AG20443 (cell line): Measurements from ENCODE around the gene ARMC2.
"Not testable (repeated sequence)": the region's sequence is repeated elsewhere in the genome, so short reads cannot be mapped to it uniquely, and the experiment has no call there.

Experiments used
- DNase-seq: peaks from one replicate; pipeline ENCODE4 v3.0.0; 2012; ENCODE audit warnings: low spot score, mixed read lengths

The ARMC2 gene, protein sequence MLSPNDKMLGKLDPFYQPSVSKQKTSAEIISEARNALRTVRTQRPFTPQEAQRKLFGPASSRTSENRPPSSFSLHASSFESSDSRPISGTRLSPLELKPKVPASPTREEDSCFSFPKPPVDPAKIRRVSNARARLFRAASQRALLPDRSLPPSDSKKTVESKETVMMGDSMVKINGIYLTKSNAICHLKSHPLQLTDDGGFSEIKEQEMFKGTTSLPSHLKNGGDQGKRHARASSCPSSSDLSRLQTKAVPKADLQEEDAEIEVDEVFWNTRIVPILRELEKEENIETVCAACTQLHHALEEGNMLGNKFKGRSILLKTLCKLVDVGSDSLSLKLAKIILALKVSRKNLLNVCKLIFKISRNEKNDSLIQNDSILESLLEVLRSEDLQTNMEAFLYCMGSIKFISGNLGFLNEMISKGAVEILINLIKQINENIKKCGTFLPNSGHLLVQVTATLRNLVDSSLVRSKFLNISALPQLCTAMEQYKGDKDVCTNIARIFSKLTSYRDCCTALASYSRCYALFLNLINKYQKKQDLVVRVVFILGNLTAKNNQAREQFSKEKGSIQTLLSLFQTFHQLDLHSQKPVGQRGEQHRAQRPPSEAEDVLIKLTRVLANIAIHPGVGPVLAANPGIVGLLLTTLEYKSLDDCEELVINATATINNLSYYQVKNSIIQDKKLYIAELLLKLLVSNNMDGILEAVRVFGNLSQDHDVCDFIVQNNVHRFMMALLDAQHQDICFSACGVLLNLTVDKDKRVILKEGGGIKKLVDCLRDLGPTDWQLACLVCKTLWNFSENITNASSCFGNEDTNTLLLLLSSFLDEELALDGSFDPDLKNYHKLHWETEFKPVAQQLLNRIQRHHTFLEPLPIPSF

DNA sequence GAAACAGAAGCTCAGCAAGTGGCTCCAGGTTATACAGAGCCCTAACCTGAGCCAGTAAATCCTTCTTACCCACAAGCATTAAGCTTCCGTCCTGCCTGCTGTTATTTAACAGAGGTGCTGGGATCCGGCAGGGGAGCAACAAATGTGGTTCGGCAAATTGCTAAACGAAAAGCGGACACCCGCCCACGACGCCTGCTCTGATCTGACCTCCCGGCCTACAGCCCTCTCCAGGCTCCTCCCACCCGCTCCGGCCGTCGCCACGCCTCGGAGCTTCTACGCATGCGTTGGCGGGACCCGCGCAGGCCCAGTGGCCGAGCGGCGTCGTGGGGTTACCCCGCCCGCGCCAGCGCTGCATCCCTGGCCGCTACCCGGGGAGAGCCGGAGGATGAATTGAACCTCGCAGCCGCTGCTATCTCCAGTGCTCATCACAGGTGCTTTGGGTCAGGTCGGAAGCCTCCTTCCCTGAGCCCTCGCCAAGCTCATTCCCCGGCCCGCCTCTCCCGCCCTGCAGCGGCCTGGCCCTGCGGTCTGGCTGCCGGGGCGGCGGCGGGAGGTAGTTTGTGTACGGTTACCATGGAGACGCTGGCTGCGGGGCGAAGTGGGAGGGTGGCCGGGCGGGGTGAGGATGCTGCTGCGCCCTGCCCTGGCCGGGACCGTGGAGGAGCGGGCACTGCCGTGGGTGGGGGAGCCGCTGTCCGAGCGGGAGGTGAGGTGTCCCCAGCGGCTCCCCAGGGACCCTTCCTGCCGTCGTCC lies at the start of gene ARMC2:
Gene ARMC2 (plus strand): TSS at position 307 of the 753 bp plus-strand sequence. CDS start 5,846 bp downstream, outside the sequence.
- DNase-seq: peak; percentile 99

DNA sequence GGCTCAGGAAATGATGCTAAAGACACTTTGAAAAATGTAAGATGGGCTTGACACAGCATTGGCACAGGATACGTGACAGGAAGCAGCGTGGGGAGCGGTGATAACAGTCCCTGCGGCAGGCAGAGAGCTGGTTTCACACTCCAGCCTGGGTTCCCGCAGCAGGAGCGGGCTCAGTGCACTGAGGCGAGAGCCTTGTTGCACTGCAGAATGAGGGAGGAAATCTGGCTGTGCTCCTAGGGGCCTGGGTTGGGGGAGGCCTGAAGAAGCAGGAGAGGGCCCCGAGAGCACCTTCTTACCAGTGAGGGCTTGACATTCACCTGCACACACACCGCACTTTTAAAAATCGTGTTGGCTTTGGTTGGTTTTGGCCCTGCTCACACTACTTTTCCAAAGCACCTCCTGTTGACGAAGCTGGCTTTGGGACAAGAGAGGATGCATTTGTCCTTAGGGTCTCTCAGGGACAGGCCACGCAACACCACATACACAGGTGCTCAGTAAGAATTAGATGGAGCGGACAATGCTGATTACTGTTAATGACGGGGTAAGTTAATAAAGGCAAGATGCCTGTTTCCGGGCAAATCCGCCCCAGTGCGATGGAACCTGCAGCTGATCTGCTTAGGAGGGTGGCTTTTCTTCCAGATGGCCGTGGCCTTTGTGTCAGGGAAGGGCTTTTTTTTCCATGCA lies 49.4 kb upstream of the ARMC2 start:
- no peak for DNase-seq

DNA sequence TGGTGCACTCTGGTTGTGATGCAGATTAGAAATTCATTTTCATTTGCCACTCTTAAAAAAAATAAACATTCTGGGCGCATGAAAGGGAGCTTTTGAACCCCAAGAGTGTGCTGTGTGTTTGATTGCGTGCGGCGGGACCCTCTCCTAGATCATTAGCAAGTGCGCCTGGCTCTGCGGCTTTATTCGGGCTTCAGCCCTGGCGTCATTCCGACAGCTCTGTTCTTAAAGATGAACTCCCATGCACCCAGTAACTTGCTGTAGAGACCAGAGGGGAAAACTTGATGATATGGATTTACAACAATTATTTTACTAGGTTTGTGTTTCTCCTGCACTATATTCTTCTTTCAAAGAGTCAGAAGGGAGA lies 48.9 kb upstream of the ARMC2 start:
- DNase-seq: no peak

DNA sequence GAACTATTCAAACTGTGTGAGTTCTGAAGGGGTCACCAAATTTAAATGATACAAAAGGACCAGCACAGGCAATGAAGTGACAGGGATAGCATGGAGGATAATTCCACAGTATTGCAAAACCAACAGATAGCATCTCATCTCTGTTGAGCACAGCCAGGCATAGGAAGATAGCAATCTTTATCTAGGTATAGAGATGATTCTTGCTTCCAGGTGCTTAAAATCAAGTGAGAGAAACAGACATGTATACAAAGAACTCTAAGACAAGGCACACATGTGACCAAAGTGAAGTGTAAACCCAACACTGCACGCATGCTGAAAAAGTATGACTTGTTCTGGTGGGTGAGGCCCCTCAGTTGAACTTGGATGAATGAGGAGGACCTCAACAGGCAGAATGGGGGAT lies 48.4 kb upstream of the ARMC2 start:
- no peak for DNase-seq

DNA sequence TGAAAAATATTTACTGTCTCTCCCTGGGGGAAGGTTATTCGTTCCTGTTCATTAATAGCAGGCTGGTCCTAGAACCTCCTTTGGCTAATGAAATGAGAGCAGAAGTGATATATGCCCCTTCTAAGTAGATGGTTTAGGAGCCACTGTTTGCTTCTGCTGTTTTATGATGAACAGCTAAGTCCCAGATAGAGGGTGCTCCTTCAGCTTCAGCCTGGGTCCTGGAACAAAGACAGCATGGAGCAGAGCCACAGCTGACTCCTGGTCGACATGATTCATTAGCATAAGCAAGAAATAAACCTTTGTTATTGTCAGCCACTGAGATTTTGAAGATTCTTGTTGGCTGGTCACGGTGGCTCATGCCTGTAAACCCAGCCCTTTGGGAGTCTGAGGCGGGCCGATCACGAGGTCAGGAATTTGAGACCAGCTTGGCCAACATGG lies 47.8 kb upstream of the ARMC2 start:
- peak; percentile 47 for DNase-seq

DNA sequence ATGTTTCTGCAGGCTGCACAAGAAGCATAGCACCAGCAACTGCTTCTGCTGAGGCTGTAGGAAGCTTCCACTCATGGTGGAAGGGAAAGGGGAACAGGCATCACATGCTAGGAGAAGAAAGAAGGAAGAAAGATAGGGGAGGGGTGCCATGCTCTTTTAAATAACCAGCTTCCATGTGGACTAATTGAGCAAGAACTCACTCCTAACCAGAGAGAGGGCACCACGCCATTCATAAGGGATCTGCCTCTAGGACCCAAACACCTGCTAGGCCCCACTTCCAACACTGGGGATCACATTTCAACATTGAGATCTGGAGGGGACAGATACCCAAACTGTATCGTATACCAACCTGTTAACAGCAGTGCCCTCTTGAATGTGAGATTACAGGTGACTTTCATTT lies 46.9 kb upstream of the ARMC2 start:
- no peak for DNase-seq

DNA sequence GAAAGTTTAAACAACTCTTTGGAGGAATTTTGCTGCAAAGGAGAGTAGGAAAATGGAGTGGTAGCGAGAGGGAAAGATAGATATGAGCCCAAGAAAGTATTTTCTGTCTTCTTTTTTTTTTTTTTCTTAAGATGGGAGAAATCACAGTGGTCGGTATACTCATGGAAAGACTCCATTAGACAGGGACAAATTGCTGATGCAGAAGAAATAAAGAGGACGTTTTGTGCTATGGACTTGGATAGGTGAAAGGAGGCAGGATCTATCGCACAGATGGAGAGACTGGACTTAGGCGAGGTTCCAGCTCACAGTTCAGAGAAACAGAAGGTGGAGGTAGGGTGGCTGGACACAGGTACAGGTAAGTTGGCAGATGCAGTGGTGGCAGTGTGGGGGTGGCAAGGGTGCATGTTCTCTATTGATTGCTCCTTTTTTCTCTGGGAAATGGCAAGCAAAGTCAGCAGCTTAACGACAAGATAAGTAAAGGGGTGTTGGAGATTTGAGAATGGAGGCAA lies 44.2 kb upstream of the ARMC2 start:
- no peak for DNase-seq

DNA sequence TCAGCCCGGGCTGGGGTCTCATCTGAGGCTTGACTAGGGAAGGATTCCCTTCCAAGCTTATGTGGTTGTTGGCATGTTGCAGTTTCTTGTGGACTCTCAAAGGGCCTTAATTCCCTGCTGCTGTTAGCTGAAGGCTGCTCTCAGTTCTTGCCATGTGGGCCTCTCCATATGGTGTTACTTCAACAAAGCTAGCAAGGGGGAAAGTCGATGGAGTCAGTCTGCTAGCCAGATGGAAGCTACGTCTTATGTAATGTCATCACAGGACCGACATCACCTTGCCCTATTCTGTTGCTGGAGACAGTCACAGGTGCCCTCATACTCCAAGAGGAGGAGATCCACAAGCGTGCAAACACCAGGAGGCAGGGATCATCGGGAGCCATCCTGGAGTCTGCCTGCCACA lies 43.3 kb upstream of the ARMC2 start:
- no peak for DNase-seq

DNA sequence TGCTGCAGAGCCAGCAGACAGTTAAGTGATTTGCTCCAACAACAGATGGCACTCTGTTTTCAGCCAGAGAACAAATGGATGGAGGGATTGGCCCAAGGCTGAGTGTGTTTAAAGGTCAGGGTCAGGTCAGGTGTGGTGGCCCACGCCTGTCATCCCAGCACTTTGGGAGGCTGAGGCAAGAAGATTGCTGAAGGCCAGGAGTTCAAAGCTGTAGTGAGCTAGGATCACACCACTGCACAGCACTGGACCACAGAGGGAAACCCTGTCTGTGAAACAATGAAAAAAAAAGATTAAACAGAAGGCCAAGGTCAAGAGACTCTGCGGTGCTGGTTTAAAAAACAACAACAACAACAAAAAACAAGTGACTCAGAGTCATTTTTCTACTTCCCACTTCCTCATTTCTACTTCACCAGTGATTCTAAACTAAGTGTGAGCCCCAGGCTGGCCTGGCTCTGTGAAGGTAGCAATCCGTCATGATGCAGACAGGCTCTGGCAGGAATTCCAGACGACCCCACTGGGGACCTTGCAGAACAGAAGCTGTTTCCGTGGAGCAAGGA lies 42.5 kb upstream of the ARMC2 start:
- DNase-seq: no peak

DNA sequence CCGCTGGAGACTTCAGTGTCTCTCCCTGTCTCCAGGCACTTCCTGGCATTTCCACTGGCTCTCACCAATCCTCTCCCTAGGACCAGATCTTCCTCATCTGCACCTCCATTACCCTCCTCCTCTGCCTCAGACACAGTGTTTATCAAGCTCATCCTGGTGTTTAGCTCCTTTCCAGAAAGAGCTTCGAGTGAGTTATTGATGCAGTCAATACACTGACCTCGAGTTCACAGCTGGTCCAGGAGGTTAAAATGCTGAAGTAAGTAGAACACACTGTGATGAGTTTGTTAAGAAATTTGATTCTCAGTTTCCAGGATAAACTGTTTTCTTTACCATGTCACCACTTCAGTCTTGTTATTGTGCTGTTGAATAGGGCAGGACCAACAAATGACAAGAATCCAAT lies 42.1 kb upstream of the ARMC2 start:
- no peak for DNase-seq

DNA sequence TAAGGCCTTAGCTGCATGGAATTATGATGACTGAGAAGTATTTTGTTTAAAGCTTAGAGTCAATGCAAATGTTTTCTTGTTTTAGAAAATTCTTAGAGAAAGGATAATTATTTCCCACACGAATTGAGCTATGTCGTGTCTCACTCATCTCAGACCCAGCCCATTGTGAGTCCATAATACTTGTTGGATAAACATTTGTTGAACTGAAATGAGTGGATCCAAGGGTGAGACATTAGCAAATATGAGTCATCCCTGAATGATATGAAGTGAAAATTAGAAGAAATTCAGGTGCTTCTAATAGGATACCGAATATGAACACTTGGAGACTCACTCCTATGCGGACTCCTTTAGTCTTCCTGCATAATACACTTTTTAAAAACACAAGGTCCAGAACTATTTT lies 41.6 kb upstream of the ARMC2 start:
- no peak for DNase-seq

DNA sequence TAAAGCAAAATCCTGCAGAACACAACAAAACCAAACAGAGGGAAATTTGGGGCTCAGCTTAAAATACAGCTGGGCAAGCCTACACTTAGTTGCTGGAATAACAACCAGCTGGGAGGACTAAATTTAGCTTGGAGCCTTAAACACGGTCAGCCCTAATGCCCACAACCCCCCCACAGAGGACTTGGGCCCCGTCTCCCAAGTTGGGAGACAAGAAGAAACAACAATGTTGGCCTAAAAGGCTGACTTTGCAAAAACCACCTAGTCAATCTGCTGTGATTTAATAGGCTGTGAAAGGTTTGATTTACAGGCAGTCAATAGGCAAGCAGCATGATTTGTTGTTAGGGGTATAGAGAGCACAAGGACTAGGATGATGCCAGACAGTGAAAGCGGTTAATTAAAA lies 40.3 kb upstream of the ARMC2 start:
- no peak for DNase-seq

DNA sequence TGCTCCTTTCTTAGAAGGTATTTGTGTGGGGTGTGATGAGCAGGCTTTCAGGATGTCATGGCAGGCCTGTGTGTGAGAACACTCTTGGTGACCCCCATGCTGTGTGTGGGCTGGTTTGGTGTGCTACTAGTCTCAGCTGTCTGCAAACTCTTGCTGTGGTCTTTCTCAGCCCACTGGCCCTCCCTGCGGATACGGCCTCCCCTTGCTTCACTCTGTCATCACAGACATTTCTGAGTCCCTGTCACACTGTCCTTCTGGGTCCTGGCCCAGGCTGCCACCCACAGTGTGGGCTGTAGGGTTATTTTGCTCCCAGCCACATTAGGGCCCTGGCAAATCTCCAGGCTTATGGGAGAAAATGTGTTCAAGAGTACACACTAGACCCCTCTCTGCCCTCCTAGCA lies 39.0 kb upstream of the ARMC2 start:
- DNase-seq: no peak

DNA sequence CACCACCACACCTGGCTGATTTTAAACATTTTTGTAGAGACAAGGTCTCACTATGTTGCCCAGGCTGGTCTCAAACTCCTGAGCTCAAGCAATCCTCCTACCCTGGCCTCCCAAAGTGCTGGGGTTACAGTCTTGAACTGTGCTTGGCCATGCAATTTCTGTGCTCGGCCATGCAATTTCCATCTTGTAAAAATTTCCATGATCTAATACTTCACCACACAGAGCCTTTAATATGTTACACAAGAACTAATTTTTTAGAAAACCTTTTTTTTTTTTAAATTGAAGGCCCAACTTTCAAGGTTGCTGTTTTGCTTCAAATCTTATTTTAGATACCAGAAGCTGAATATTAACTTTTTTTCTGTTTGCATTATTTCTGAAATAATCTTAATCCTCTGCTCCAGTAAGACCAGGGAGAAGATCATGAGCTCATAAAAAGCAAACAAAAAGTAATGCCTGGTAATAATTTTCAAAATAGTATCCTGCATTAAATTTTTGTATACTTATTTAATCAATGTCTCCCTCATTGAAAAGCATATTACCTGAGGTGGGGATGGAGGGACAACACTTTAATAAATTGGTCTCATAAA lies 38.1 kb upstream of the ARMC2 start:
- DNase-seq: no peak

DNA sequence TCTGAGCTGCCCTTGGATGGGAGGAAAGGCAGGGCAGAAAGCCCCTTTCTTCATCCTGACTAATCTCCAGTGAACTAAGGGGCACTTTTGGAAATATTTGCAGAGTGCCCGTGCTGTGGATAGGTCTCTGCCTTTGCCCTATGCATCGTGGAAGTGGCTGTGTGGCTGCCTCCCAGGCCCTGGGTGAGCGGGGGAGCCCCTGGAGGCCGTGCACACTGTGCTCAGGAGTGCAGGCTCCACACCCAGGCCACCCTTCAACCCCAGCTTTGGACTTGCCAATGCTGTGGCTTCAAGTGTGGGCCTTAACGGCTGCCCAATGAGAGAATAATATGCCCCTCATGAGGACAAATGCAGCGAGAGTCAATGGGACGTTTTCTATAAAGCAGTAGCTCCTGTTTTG lies 36.7 kb upstream of the ARMC2 start:
- no peak for DNase-seq

DNA sequence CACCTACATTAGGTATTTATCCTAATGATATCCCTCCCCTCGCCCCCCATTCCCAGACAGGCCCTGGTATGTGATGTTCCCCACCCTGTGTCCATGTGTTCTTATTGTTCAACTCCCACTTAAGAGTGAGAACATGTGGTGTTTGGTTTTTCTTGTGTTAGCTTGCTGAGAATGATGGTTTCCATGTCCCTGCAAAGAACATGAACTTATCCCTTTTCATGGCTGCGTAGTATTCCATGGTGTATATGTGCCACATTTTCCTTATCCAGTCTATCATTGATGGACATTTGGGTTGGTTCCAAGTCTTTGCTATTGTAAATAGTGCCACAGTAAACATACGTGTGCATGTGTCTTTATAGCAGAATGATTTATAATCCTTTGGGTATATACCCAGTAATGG lies 35.0 kb upstream of the ARMC2 start:
- not testable (repeated sequence) for DNase-seq

DNA sequence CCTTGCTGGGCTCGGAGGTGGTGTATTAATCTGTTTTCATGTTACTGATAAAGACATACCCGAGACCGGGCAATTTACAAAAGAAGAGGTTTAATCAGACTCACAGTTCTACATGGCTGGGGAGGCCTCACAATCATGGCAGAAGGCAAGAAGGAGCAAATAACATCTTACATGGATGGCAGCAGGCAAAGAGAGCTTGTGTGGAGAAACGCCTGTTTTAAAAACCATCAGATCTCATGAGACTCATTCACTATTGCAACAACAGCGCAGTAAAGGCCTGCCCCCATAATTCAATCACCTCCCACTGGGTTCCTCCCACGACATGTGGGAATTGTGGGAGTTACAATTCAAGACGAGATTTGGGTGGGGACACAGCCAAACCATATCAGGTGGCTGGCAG lies 30.9 kb upstream of the ARMC2 start:
- DNase-seq: not testable (repeated sequence)

DNA sequence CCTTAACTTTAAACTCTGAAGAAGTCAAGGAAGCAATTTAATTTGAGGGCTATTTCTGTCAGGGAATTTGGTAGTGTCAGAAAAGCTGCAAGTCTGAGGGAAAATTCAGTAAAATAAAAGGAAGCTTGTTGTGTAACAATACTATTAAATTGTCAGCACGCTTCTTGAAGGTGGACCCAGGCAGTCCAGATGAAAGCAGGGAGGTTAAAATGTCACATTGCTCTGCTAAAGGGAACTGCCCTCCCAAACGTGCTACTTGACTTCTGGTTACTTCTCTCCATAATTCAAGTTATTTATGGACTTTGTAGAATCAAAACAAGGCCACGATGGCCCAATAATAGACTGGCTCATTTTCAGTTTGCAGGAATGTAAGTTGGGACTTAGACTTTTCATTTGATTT lies 28.2 kb upstream of the ARMC2 start:
- no peak for DNase-seq

DNA sequence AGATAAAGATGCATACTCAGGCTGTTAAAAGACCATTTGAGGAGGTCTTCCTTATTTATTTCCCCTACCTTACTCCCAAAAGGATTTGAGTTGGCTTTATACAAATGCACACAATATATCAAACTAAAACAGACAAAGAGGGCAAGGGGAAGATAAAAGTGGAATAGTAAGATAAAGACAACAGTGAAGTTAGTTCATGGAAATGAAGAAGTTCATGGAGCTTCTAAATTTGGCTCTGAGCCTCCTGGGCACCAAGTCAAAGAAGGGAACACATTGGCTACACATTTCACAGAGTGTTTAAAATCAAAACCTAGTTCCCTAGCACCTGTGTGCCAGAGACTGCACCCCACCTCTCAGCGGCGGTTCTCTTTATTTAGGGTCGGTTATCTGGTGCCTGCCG lies 25.8 kb upstream of the ARMC2 start:
- no peak for DNase-seq

DNA sequence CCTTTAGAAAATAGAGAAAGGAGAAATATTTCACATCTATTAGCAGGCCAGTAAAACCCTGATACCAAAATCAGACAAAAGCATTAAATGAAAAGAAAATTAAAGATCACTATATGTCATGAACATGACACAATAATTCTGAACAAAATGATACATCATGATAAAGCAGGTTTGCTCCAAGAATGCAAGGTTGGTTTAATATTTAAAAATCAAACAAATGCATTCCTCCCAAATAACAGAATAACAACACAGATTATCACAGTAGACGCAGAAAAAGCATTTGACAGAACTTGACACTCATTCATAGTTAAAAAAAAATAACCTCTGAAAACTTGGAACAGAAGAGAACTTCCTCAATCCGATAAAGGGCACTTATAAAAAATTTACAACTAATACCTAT lies 22.9 kb upstream of the ARMC2 start:
- DNase-seq: no peak

DNA sequence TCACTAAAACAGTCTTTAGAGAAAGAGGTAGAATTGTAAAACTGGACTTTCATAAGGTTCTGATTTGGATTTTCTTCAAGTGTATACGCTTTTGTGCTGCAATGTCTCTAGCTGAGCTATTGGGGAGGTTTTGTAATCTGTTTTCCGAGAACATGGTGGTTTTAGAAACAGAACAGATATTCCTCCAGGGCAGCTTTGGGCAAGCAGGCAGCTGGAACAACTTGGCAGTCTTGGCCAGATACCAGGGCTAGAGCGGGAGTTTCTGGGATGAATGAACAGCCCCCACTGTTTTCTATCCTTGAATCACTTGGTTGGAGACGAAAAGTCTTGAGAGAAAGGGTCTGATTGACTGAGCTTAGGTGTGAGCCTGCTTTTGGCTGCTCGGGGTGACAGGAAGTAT lies 17.1 kb upstream of the ARMC2 start:
- no peak for DNase-seq
